HCT116 (cell line): ENCODE data around the gene DHPS. TPM values are rescaled to one million over a fixed set of nuclear protein-coding genes. Genes with fewer than 3 reads are reported as not detected.

Experiments used
- ATAC-seq: fragments of 200-7000 bp; cut with Tn5 transposase; 2 replicates; pipeline ENCODE4 v1.9.1; 2020; ENCODE audit warnings: mild to moderate bottlenecking, moderate library complexity
- BruUV-seq: library from RNA; stranded (reverse); fragments of 400-500 nt; replicated peaks from 2 replicates; lab custom pipeline; 2021; lab: Mats Ljungman, UMichigan
- CTCF ChIA-PET: fragments of 300-600 bp; sonication (Branson Sonifier 250); formaldehyde crosslinking; loops from one replicate; lab custom pipeline; 2021; ENCODE audit warnings: antibody characterized with exemption; lab: Charles Lee
- POLR2A ChIA-PET: fragments of 300-600, 350-600 bp; sonication (Branson Sonifier 250); formaldehyde crosslinking; loops from one replicate; lab custom pipeline; 2021; ENCODE audit warnings: antibody characterized with exemption; lab: Charles Lee
- RAD21 ChIA-PET, 2 experiments: fragments of 300-600 bp; sonication (Branson Sonifier 250); formaldehyde crosslinking; loops; one replicate each; lab custom pipeline; 2023; ENCODE audit warnings: low total read pairs in 2 of 2; ENCODE audit not compliant: uncharacterized antibody in 2 of 2, unreplicated experiment in 2 of 2, low non-redundant PET in 1 of 2; lab: Charles Lee
- DNase-seq: peaks from one replicate; pipeline ENCODE4 v3.0.0-alpha.2; 2010; ENCODE audit warnings: low read depth, low spot score
- H2AFZ ChIP-seq: fragments of 200-600 bp; shearing (Covaris generic), sonication (generic); 2 replicates; pipeline ENCODE4 v1.6.1; 2017; ENCODE audit warnings: low read depth, mixed run types, mixed read lengths, antibody characterized with exemption, low read length; ENCODE audit not compliant: poor library complexity, severe bottlenecking
- H3K27ac ChIP-seq: 2 replicates; pipeline ENCODE4 v1.5.1; 2012; ENCODE audit warnings: low read depth, low read length
- H3K27me3 ChIP-seq: fragments of 200-600 bp; sonication (generic); 2 replicates; pipeline ENCODE4 v1.6.1; 2016; ENCODE audit warnings: mixed run types, low read length, mixed read lengths; ENCODE audit not compliant: insufficient read depth
- H3K36me3 ChIP-seq, 2 experiments: fragments of 200-500 bp in 1 of 2; fragments of 200-600 bp in 1 of 2; sonication (Bioruptor generic) in 1 of 2; sonication (generic) in 1 of 2; 2 replicates each; pipeline versions ENCODE4 v1.5.1 to v1.6.1; 2014 to 2016; ENCODE audit warnings: low read length in 2 of 2, inconsistent platforms in 1 of 2, mixed read lengths in 1 of 2, mixed run types in 1 of 2; ENCODE audit not compliant: insufficient read depth in 2 of 2, control insufficient read depth in 1 of 2
- H3K4me1 ChIP-seq, 2 experiments: fragments of 200-600 bp in 1 of 2; sonication (generic) in 1 of 2; 2 replicates each; pipeline versions ENCODE4 v1.5.1 to v1.6.1; 2012 to 2017; ENCODE audit warnings: low read length in 2 of 2, inconsistent platforms in 1 of 2, mild to moderate bottlenecking in 1 of 2, mixed read lengths in 1 of 2, mixed run types in 1 of 2, moderate library complexity in 1 of 2; ENCODE audit not compliant: insufficient read depth in 2 of 2, control insufficient read depth in 1 of 2
- H3K4me2 ChIP-seq: fragments of 200-600 bp; sonication (generic); 2 replicates; pipeline ENCODE4 v1.6.1; 2017; ENCODE audit warnings: mixed run types, low read length, mixed read lengths
- H3K4me3 ChIP-seq, 2 experiments: fragments of 200-600 bp in 1 of 2; sonication (generic) in 1 of 2; replicated peaks in 1 of 2; 2 replicates each; pipeline ENCODE4 v1.5.1; 2011 to 2016; ENCODE audit warnings: low read length in 2 of 2, control low read depth in 1 of 2, low read depth in 1 of 2, mild to moderate bottlenecking in 1 of 2, mixed read lengths in 1 of 2, mixed run types in 1 of 2
- H3K79me2 ChIP-seq: fragments of 200-600 bp; sonication (generic); 2 replicates; pipeline ENCODE4 v1.6.1; 2017; ENCODE audit warnings: mild to moderate bottlenecking, mixed run types, low read length, moderate library complexity, mixed read lengths; ENCODE audit not compliant: insufficient read depth
- H3K9ac ChIP-seq: fragments of 200-600 bp; sonication (generic); 2 replicates; pipeline ENCODE4 v1.6.1; 2016; ENCODE audit warnings: low read length, mixed read lengths
- H3K9me2 ChIP-seq: fragments of 200-600 bp; sonication (generic), shearing (Covaris generic); 2 replicates; pipeline ENCODE4 v1.6.1; 2017; ENCODE audit warnings: mixed run types, mild to moderate bottlenecking, moderate library complexity; ENCODE audit not compliant: insufficient read depth
- H3K9me3 ChIP-seq, 2 experiments: fragments of 200-500 bp in 1 of 2; fragments of 200-600 bp in 1 of 2; sonication (Bioruptor generic) in 1 of 2; sonication (generic) in 1 of 2; 2 replicates each; pipeline ENCODE4 v1.6.1; 2014 to 2017; ENCODE audit warnings: low read length in 2 of 2, mixed read lengths in 2 of 2, inconsistent platforms in 1 of 2, low read depth in 1 of 2, mild to moderate bottlenecking in 1 of 2, mixed run types in 1 of 2, moderate library complexity in 1 of 2; ENCODE audit not compliant: control insufficient read depth in 1 of 2, insufficient read depth in 1 of 2
- H4K20me1 ChIP-seq: fragments of 200-600 bp; sonication (generic), shearing (Covaris generic); 2 replicates; pipeline ENCODE4 v1.6.1; 2017; ENCODE audit warnings: mixed run types, mild to moderate bottlenecking, moderate library complexity; ENCODE audit not compliant: insufficient read depth
- CTCF ChIP-seq, 3 experiments: fragments of 200-600 bp in 1 of 3; sonication (generic) in 1 of 3; IDR thresholded peaks in 2 of 3; conservative IDR thresholded peaks in 1 of 3; 2 replicates each; pipeline ENCODE4 v1.5.1; 2012 to 2017; ENCODE audit warnings: low read depth in 2 of 3, low read length in 2 of 3, antibody characterized with exemption in 1 of 3, borderline replicate concordance in 1 of 3, control low read depth in 1 of 3, mild to moderate bottlenecking in 1 of 3, mixed read lengths in 1 of 3, mixed run types in 1 of 3, moderate library complexity in 1 of 3; ENCODE audit not compliant: insufficient read depth in 1 of 3
- ELF1 ChIP-seq: IDR thresholded peaks from 2 replicates; pipeline ENCODE4 v1.6.1; 2012; ENCODE audit warnings: low read depth, borderline replicate concordance
- EZH2 ChIP-seq: fragments of 200-600 bp; sonication (generic); IDR thresholded peaks from 2 replicates; pipeline ENCODE4 v1.6.1; 2017; ENCODE audit warnings: antibody characterized with exemption, mixed run types
- MAX ChIP-seq: IDR thresholded peaks from 2 replicates; pipeline ENCODE4 v1.6.1; 2012
- POLR2AphosphoS5 ChIP-seq: IDR thresholded peaks from 2 replicates; pipeline ENCODE4 v1.6.1; 2011; ENCODE audit warnings: mild to moderate bottlenecking, low read depth, low read length, moderate library complexity
- YY1 ChIP-seq: IDR thresholded peaks from 2 replicates; pipeline ENCODE4 v1.6.1; 2011; ENCODE audit warnings: low read length, low read depth, moderate library complexity, mild to moderate bottlenecking; ENCODE audit not compliant: insufficient replicate concordance; ENCODE audit errors: extremely low read depth
- intact Hi-C: fragments of 100-400 bp; cut with micrococcal nuclease; formaldehyde crosslinking; loops from 2 replicates; pipeline ENCODE4 v1.10.0; 2022
- total RNA-seq: library from RNA; stranded (reverse); gene quantifications from one replicate; pipeline ENCODE4 v1.2.1, GENCODE V29; 2021; ENCODE audit not compliant: unreplicated experiment

DHPS gene
- total RNA-seq, 1 experiment from 2014 or later, result 134 TPM

DNA sequence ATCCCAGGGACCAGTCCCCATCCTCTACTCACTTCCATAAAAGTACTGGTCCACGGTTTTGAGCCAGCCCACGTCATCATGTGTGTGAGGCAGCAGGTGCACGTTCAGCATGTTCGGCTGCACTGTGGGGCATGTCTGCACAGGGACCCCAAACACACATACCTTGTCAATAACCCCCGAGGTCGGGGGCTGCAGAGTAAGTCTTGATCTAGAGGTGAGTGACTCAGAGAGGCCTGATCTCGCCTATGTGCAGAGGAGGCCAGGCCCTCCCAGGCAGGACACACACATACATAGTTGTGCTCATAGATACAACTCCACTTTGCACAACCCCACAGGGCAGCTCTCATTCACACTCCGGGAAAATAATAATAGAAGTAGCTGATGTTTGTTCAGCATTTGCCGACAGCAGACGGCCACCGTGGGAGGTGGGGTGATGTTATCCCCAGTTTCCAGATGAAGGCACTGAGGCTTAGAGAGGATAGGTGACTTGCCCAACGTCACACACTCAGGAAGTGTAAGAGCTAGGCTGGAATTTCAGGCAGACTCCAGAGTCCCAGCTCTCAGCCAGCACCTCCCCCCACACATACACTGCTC is 15.9 kb downstream of the DHPS start:
- Histone ChIP-seq H3K36me3 (peaks cover 0 to 10% of the 10 kb centered on the region in 2 experiments; a peak in 2 of 4 replicates), H2AFZ (no peak overlapping the region), H4K20me1 (no peaks in the 10 kb centered on the region), H3K79me2 (peaks cover 25% of the 10 kb centered on the region; the same call in 1 of the 2 replicates), H3K4me2 (peak overlapping the region; percentile 92), H3K4me3 (peak overlapping the region; percentile 61 to 84), H3K4me1 (peaks cover 19 to 36% of the 10 kb centered on the region in 2 experiments), H3K9me2 (no peaks in the 10 kb centered on the region), H3K9ac (peak overlapping the region; percentile 76), H3K9me3 (no peaks in the 10 kb centered on the region), H3K27me3 (no peaks in the 10 kb centered on the region), H3K27ac (peak overlapping the region; percentile 58)
- no peak for DNase-seq
- CTCF ChIA-PET, result interaction anchor here (1.2 kb wide), 1 partner anchor 55 kb away, joined by 3 read pairs; no protein-coding TSS in a partner anchor
- RAD21 ChIA-PET, result no interaction called here
- POLR2A ChIA-PET, result no interaction called here
- no peak for ATAC-seq
- no peak for TF ChIP-seq MAX
- TF ChIP-seq EZH2, result no peak
- no peak for TF ChIP-seq CTCF (IDR thresholded peaks at IDR 0.05 in 2 of 3, conservative IDR thresholded peaks at IDR 0.05 in 1 of 3; ENCODE audit: borderline replicate concordance in 1 of 3, insufficient read depth in 1 of 3, low read depth in 2 of 3, low read length in 2 of 3)
- no peak for TF ChIP-seq ELF1
- TF ChIP-seq POLR2AphosphoS5, result no peak
- no peak for TF ChIP-seq YY1
- no TSS peak for BruUV-seq
- intact Hi-C loops, result loop anchor here (5.0 to 10.0 kb wide), 2 partner anchors 53 to 741 kb away; partner anchors contain the start of genes ZNF490, ZNF700 and ZNF791
